Fibroblast of pulmonary artery (primary cell): ENCODE measurements around the gene MEGF6.

Experiments
- DNase-seq: peaks from one replicate; pipeline ENCODE4 v3.0.0-alpha.2; 2010; ENCODE audit warnings: low read depth
- H3K4me3 ChIP-seq: replicated peaks from 2 replicates; pipeline ENCODE4 v1.5.1; 2011; ENCODE audit warnings: low read depth, mild to moderate bottlenecking, control low read depth, low read length, moderate library complexity
- TF ChIP-seq, protein P1 (sequence below): IDR thresholded peaks from 2 replicates; pipeline ENCODE4 v1.5.1; 2011; ENCODE audit warnings: mild to moderate bottlenecking, control low read depth, low read length, inconsistent platforms; ENCODE audit errors: missing control alignments

The MEGF6 gene

DNA sequence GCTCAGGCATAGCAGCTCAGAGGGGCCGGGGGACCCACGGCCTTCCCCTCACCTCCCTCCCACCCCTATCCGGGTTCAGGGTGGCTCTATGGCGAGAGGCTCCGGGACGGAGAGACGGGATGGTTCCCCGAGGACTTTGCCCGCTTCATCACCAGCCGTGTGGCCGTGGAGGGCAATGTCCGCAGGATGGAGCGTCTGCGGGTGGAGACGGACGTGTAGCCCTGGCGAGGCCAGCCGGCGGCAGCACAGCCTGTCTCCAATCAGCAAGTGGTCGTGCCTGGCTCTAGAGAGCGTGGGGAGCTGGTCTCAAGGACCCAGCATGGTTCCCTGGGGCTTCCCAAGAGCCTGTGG lies 131.0 kb downstream of the MEGF6 start:
- H3K4me3 ChIP-seq: no peak overlapping the region
- DNase-seq: no peak

DNA sequence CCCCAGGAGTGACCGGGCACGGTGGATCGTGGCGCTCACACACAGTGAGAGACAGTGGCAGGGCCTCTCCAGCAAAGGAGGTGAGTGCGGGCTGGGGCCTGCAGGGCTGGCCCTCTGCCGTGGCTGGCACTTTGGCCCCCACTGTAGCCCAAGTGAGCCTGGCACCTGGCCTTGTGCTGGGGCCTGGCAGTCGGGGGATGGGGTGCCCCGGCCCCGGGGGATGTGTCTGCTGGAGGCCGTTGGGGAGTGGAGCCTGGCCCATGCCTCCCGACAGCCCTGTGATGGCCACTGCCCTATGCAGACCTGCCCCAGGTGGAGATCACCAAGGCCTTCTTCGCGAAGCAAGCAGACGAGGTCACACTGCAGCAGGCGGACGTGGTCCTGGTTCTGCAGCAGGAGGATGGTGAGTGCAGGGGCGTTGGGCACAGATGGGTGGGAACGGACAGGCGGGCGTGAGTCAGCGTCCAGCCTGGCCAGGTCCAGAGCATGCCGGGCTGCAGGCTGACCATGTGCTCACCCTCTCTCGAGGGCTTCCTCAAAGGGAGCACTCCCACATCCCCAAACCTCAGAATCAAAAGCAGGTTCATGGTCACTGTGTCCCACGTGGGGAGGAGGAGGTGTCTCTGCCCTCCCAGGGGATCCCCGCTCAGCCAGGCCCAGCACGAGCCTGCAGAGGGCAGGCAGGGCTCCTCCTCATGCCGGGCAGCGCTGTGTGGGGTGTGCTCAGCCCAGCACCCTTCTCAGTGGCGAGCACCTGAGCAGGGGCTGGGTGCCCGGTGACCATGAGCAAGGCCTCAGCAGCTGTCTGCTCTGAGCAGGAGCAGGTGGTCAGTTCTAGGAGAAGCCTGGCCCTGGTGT lies 131.6 kb downstream of the MEGF6 start:
- TF ChIP-seq, protein P1, sequence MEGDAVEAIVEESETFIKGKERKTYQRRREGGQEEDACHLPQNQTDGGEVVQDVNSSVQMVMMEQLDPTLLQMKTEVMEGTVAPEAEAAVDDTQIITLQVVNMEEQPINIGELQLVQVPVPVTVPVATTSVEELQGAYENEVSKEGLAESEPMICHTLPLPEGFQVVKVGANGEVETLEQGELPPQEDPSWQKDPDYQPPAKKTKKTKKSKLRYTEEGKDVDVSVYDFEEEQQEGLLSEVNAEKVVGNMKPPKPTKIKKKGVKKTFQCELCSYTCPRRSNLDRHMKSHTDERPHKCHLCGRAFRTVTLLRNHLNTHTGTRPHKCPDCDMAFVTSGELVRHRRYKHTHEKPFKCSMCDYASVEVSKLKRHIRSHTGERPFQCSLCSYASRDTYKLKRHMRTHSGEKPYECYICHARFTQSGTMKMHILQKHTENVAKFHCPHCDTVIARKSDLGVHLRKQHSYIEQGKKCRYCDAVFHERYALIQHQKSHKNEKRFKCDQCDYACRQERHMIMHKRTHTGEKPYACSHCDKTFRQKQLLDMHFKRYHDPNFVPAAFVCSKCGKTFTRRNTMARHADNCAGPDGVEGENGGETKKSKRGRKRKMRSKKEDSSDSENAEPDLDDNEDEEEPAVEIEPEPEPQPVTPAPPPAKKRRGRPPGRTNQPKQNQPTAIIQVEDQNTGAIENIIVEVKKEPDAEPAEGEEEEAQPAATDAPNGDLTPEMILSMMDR: no peak
- H3K4me3 ChIP-seq: no peak overlapping the region
- DNase-seq: no peak

More for the DNA sequence above, 131.0 kb downstream of the MEGF6 start:
- TF ChIP-seq, protein P1: no peak

DNA sequence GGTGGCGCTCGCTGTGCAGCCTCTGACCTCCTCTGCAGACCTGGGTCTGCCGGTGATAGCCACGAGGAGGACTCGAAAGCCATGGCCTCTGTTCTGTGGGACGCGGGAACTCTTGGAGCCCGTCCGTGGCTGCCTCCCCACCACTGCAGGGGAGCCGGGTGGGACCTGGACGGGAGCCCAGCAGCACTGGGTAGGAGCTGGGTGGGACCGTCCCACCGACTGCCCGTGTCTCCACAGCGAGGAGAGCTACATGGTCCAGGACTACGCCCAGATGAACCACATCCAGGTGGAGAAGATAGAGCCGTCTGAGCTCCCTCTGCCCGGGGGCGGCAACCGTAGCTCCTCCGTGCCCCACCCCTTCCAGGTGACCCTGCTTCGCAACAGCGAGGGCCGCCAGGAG lies 133.1 kb downstream of the MEGF6 start:
- TF ChIP-seq, protein P1: no peak
- no peak overlapping the region for H3K4me3 ChIP-seq
- DNase-seq: no peak

DNA sequence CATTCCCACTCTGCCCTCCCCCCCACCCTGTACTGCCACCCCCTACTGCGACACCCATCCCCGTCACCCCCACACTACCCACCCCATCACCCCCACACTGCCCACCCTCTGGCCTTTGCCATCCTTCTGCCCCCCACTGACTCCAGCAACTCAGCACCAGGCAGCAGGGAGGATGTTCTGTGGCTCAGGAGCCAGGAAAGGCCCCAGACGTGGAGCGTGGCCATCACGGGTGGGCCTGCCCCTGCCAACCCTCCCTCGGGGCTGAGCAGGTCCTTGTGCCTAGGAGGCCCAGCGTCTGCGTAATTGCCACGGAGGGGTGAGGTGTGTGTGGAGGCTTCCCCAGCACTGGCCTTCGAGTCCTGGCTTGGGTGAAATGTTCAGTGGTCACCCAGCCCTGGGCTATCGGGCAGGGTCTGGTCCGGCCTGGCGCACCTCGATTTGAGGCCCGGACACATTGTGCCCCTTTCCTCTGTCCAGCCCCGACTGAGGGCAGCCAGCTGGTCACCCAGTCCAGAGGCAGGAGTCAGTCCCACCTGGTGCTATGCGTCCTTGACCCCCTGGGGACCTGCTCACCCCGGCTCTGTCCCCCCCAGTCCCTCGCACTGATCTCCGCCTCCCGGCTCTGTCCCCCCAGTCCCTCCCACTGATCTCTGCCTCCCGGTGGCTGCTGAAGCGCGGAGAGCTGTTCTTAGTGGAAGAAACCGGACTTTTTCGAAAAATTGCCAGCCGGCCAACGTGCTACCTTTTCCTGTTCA lies 133.9 kb downstream of the MEGF6 start:
- TF ChIP-seq, protein P1: no peak
- no peak for DNase-seq
- H3K4me3 ChIP-seq: no peak overlapping the region

DNA sequence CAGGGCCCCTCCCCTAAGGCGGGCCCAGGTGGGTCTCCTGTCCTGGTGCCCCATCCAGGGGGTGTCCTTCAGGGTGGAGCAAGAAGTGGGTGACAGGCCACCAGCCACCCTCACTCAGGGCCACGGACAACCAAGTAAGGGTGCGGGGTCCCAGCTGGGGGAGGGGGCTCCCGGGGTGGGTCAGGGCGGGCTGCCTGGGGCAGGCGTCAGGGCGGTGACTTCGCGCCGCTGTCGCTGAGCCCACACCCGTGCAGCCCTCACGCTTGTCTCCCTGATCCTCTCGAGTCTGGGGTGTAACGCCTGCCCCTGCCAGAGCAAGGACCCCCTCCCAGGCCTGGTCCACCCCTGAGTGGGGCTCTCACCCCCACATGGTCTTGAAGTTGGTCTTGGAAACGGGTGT lies 134.6 kb downstream of the MEGF6 start:
- DNase-seq: no peak
- TF ChIP-seq, protein P1: no peak
- H3K4me3 ChIP-seq: no peak overlapping the region

DNA sequence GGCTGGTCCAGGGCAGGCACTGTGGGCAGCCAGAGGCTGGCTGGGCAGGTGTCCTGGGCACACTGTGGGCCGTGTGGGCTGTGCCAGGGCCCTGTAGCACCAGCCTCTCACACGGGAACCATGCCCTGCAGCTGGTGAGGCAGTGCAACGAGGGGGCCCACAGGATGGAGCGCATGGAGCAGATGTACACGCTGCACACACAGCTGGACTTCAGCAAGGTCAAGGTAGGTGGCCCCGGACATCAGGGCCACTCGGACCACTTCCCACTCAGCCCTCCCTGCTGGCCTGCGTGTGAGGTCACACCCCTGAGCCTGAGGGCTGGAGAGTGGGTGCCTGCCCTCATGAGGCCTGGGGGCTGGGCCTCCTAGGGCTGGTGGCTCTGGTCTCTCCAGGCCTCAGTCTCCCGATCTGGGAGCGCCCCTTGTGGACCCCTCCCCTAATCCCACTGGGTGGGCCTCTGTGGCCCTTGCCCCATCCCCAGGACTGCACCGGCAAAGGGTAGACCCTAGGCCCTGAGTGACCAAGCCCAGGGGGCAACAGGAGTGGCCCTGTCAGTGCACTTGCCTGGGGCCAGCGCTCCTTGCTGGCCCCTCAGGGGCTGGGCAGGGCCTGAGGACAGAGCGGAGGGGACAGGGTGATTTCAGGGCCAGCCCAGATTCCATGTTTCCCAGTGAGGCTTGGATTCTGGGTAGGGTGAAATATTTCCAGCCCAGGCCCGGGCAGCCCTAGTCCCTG lies 135.3 kb downstream of the MEGF6 start:
- H3K4me3 ChIP-seq: no peak overlapping the region
- TF ChIP-seq, protein P1: no peak
- no peak for DNase-seq
